DOHH2 (cell line): ENCODE results near the gene GCFC2.
A peak's percentile ranks its signal among the peaks of the same experiment; 100 is the strongest.

Source experiments
- H3F3A ChIP-seq: fragments of 200-600 bp; sonication (generic), shearing (Covaris generic); 2 replicates; pipeline ENCODE4 v1.6.0; 2016; ENCODE audit warnings: antibody characterized with exemption, mild to moderate bottlenecking; ENCODE audit not compliant: control insufficient read depth, insufficient read depth
- H3K27ac ChIP-seq: fragments of 200-600 bp; sonication (generic); 2 replicates; pipeline ENCODE4 v1.5.1; 2014; ENCODE audit warnings: low read depth, mild to moderate bottlenecking, low read length, moderate library complexity
- H3K27me3 ChIP-seq: fragments of 200-600 bp; sonication (generic); 2 replicates; pipeline ENCODE4 v1.6.1; 2014; ENCODE audit warnings: mild to moderate bottlenecking, low read length, mixed read lengths; ENCODE audit not compliant: control insufficient read depth
- H3K36me3 ChIP-seq: fragments of 200-600 bp; sonication (generic); 2 replicates; pipeline ENCODE4 v1.6.1; 2014; ENCODE audit warnings: mild to moderate bottlenecking, low read length, moderate library complexity, mixed read lengths; ENCODE audit not compliant: control insufficient read depth
- H3K4me1 ChIP-seq: fragments of 200-600 bp; sonication (generic); 2 replicates; pipeline ENCODE4 v1.6.1; 2014; ENCODE audit warnings: mild to moderate bottlenecking, low read length, mixed read lengths; ENCODE audit not compliant: control insufficient read depth
- H3K4me2 ChIP-seq: fragments of 200-600 bp; sonication (generic); 2 replicates; pipeline ENCODE4 v1.6.0; 2014; ENCODE audit warnings: mild to moderate bottlenecking, low read length, moderate library complexity
- H3K4me3 ChIP-seq: fragments of 200-600 bp; sonication (generic); 2 replicates; pipeline ENCODE4 v1.5.1; 2014; ENCODE audit warnings: mild to moderate bottlenecking, low read length, mixed read lengths
- H3K79me2 ChIP-seq: fragments of 200-600 bp; sonication (generic); 2 replicates; pipeline ENCODE4 v1.6.1; 2014; ENCODE audit warnings: mild to moderate bottlenecking, low read length, mixed read lengths; ENCODE audit not compliant: control insufficient read depth
- H3K9me2 ChIP-seq: fragments of 200-600 bp; sonication (generic); replicated peaks from 2 replicates; pipeline ENCODE4 v1.6.1; 2014; ENCODE audit warnings: mild to moderate bottlenecking, low read length, mixed read lengths; ENCODE audit not compliant: control insufficient read depth
- H3K9me3 ChIP-seq: fragments of 200-600 bp; sonication (generic); 2 replicates; pipeline ENCODE4 v1.6.1; 2014; ENCODE audit warnings: antibody characterized with exemption, low read length, mixed read lengths; ENCODE audit not compliant: control insufficient read depth, insufficient read depth
- H4K20me1 ChIP-seq: fragments of 200-600 bp; sonication (generic); 2 replicates; pipeline ENCODE4 v1.6.0; 2014; ENCODE audit warnings: low read depth, mild to moderate bottlenecking, antibody characterized with exemption, low read length, moderate library complexity; ENCODE audit not compliant: control insufficient read depth, insufficient read depth
- EZH2phosphoT487 ChIP-seq: fragments of 200-600 bp; sonication (generic); IDR thresholded peaks from 2 replicates; pipeline ENCODE4 v1.6.1; 2017; ENCODE audit warnings: borderline replicate concordance, mild to moderate bottlenecking, antibody characterized with exemption, low read length, moderate library complexity, mixed read lengths
- TF ChIP-seq, protein P1 (sequence below): fragments of 200-600 bp; sonication (generic); IDR thresholded peaks from one replicate; pipeline ENCODE4 v1.5.1; 2014; ENCODE audit warnings: antibody characterized with exemption, mild to moderate bottlenecking, low read depth, low read length; ENCODE audit not compliant: poor library complexity, severe bottlenecking

GCFC2 gene

DNA sequence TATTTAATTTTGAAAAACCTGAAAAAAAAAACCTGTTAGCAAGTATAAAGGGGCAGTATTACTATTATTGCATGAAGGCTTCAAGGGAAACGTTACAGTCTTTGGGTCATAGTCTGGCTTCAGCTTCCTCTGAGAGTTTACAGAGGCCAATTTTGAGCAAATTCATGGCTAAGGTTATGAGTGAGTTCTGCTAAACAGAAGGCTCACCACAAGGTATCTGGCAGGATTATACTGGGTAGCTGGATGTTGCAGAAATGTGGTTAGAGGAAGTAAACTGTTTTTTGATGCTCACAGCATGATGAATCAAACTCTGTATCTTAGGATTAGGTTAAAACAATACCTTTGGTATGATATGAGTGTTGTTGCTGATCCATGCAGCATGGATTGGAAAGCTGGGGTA, 54.9 kb downstream of the GCFC2 start:
- Histone ChIP-seq H3K79me2 (peaks cover 25% of the 10 kb centered on the region), H4K20me1 (no peaks in the 10 kb centered on the region), H3F3A (no peaks in the 10 kb centered on the region), H3K4me2 (no peak overlapping the region), H3K4me3 (no peak overlapping the region), H3K9me3 (no peaks in the 10 kb centered on the region), H3K4me1 (no peaks in the 10 kb centered on the region), H3K27ac (no peak overlapping the region), H3K36me3 (peaks cover 99% of the 10 kb centered on the region), H3K9me2 (no peaks in the 10 kb centered on the region), H3K27me3 (no peaks in the 10 kb centered on the region)
- TF ChIP-seq EZH2phosphoT487 = no peak
- TF ChIP-seq, protein P1, sequence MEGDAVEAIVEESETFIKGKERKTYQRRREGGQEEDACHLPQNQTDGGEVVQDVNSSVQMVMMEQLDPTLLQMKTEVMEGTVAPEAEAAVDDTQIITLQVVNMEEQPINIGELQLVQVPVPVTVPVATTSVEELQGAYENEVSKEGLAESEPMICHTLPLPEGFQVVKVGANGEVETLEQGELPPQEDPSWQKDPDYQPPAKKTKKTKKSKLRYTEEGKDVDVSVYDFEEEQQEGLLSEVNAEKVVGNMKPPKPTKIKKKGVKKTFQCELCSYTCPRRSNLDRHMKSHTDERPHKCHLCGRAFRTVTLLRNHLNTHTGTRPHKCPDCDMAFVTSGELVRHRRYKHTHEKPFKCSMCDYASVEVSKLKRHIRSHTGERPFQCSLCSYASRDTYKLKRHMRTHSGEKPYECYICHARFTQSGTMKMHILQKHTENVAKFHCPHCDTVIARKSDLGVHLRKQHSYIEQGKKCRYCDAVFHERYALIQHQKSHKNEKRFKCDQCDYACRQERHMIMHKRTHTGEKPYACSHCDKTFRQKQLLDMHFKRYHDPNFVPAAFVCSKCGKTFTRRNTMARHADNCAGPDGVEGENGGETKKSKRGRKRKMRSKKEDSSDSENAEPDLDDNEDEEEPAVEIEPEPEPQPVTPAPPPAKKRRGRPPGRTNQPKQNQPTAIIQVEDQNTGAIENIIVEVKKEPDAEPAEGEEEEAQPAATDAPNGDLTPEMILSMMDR = no peak

DNA sequence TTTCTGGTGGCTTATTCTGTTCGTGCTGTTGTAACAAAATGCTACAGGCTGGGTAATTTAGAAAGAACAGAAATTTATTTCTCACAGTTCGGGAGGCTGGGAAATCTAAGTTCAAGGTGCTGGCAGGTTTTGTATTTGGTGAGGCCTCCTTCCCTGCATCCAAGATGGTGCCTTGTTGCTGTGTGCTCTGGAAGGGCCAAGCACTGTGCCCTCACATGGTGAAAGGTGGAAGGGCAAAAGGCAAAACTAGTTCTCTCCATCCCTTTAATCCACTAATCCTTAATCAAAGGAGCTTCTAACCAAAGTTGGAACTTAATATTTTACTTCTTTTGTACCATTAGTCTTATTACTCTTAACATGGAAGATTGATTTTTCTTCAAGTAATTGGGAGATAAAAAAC, 56.7 kb downstream of the GCFC2 start:
- peaks cover 98% of the 10 kb centered on the region for H3K36me3 ChIP-seq
- H3K9me2 ChIP-seq = no peaks in the 10 kb centered on the region
- no peaks in the 10 kb centered on the region for H4K20me1 ChIP-seq
- no peak overlapping the region for H3K27ac ChIP-seq
- H3K79me2 ChIP-seq = peaks cover 24% of the 10 kb centered on the region
- no peaks in the 10 kb centered on the region for H3K27me3 ChIP-seq
- H3K4me3 ChIP-seq = no peak overlapping the region
- TF ChIP-seq, protein P1 = no peak
- no peak for TF ChIP-seq EZH2phosphoT487
- no peaks in the 10 kb centered on the region for H3K4me1 ChIP-seq
- no peaks in the 10 kb centered on the region for H3K9me3 ChIP-seq
- no peak overlapping the region for H3K4me2 ChIP-seq
- H3F3A ChIP-seq = no peaks in the 10 kb centered on the region

- H3F3A ChIP-seq = no peaks in the 10 kb centered on the region
- peaks cover 11% of the 10 kb centered on the region for H3K4me1 ChIP-seq
- H3K79me2 ChIP-seq = peaks cover 45% of the 10 kb centered on the region
- no peaks in the 10 kb centered on the region for H4K20me1 ChIP-seq
- no peak overlapping the region; the same call in 1 of the 2 replicates for H3K27ac ChIP-seq
- H3K4me3 ChIP-seq = peak overlapping the region; percentile 87
- TF ChIP-seq EZH2phosphoT487 = no peak
- H3K36me3 ChIP-seq = peaks cover 45% of the 10 kb centered on the region
- no peaks in the 10 kb centered on the region for H3K9me2 ChIP-seq
- peak overlapping the region; percentile 70 for H3K4me2 ChIP-seq
- no peaks in the 10 kb centered on the region for H3K9me3 ChIP-seq
- H3K27me3 ChIP-seq = no peaks in the 10 kb centered on the region
Observed at GRCh38 chr2:75647771-75648170, 62.9 kb downstream of the GCFC2 start.

DNA sequence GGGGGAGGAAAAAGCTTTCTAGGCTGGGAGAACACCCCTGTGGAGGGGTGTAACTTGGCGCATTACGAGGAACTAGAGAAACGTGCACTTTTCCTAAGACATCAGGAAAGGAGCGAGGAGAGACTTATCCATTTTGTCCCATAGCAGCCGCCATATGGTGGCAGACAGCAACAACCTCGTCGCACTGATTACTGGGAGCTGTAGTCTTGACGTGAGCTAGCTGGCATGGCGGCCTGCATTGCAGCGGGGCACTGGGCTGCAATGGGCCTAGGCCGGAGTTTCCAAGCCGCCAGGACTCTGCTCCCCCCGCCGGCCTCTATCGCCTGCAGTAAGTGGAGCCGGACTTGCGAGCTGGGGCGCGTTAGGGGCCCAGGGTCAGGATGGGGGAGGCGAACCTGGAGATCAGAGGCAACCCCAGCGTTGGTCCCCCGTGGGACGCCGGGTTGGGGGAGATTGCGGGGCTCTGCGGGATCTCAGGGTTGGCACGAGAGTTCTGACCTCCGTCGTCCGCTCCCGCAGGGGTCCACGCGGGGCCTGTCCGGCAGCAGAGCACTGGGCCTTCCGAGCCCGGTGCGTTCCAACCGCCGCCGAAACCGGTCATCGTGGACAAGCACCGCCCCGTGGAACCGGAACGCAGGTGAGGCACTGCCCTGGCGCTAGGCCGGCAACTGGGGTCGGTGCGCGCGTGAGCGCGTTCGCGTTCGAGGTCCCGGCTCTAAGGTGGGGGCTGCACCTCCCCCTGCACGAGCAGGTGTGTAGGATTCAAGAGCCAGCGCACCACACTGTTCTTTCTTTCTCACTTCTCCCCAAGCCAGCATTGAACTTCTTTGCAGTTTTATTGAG, 63.9 kb downstream of the GCFC2 start, which contains the start of gene MRPL19:
TSS of gene MRPL19 (plus strand) at position 201 of the 843 bp plus-strand sequence. CDS start at position 226, 25 bp downstream.
- TF ChIP-seq, protein P1 = no peak
- TF ChIP-seq EZH2phosphoT487 = no peak
- Histone ChIP-seq H3K27me3 (no peaks in the 10 kb centered on the region), H3K79me2 (peaks cover 45% of the 10 kb centered on the region), H3K4me3 (peak within 1 kb of the TSS; percentile 87), H3K4me1 (peaks cover 11% of the 10 kb centered on the region), H3K36me3 (peaks cover 35% of the 10 kb centered on the region), H4K20me1 (no peaks in the 10 kb centered on the region), H3F3A (no peaks in the 10 kb centered on the region), H3K27ac (peak within 1 kb of the TSS; percentile 41), H3K9me2 (no peaks in the 10 kb centered on the region), H3K9me3 (no peaks in the 10 kb centered on the region), H3K4me2 (peak within 1 kb of the TSS; percentile 70)
